D721Med (cell line): ENCODE results near the gene GPATCH2.

Experiments
- DNase-seq: peaks from one replicate; pipeline ENCODE4 v3.0.0; 2011; ENCODE audit warnings: low spot score; ENCODE audit not compliant: insufficient read length
- FAIRE-seq: peaks from 2 replicates; lab custom pipeline; 2011; peaks lifted over from hg19 to GRCh38; lab: Jason Lieb, UNC
- CTCF ChIP-seq: IDR thresholded peaks from 2 replicates; pipeline ENCODE4 v1.5.1; 2012; ENCODE audit warnings: mild to moderate bottlenecking, control low read depth; ENCODE audit not compliant: insufficient read depth; ENCODE audit errors: missing control alignments

The GPATCH2 gene

GRCh38 chr1:217457016-217457415 lies 173.9 kb downstream of the GPATCH2 start:
- FAIRE-seq (no peak), DNase-seq (no peak)
- TF ChIP-seq CTCF, result no peak

- no peak for DNase-seq
- TF ChIP-seq CTCF, result no peak
- no peak for FAIRE-seq
Observed at GRCh38 chr1:217456261-217456660, 174.6 kb downstream of the GPATCH2 start.

DNA sequence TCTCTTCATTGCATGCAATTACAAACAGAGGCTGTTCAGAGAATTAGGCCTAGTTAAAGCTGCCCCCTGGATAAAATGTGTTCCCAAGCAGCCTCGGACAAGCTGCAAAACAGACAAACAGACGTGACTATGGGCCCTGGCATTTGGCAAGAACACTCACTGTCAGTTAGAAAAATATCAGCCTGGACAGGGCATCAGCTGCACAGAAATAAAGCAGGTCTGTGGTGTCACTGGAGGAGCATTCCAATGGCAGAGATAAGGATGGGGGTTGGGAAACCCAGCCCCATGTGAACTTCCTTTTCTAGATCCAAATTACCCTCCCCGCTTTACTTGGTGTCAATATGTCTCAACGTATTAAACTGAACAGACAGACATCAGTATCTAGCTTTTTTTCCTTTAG lies 177.1 kb downstream of the GPATCH2 start:
- TF ChIP-seq CTCF, result no peak
- DNase-seq (no peak), FAIRE-seq (no peak)

GRCh38 chr1:217449370-217449769 lies 181.5 kb downstream of the GPATCH2 start:
- peak; percentile 64 for FAIRE-seq
- no peak for DNase-seq
- no peak for TF ChIP-seq CTCF

- no peak for FAIRE-seq
Observed at GRCh38 chr1:217443845-217444244, 187.0 kb downstream of the GPATCH2 start.

GRCh38 chr1:217437376-217437775 lies 193.5 kb downstream of the GPATCH2 start:
- DNase-seq (no peak), FAIRE-seq (no peak)
- TF ChIP-seq CTCF, result no peak

More at GRCh38 chr1:217443845-217444244, 187.0 kb downstream of the GPATCH2 start:
- no peak for TF ChIP-seq CTCF
- DNase-seq, result no peak

- DNase-seq (peak; percentile 30), FAIRE-seq (peak; percentile 98)
- TF ChIP-seq CTCF, result no peak
Observed at GRCh38 chr1:217435204-217435603, 195.7 kb downstream of the GPATCH2 start.
